Measurements from ENCODE around the gene PRR16.

PRR16 gene

DNA sequence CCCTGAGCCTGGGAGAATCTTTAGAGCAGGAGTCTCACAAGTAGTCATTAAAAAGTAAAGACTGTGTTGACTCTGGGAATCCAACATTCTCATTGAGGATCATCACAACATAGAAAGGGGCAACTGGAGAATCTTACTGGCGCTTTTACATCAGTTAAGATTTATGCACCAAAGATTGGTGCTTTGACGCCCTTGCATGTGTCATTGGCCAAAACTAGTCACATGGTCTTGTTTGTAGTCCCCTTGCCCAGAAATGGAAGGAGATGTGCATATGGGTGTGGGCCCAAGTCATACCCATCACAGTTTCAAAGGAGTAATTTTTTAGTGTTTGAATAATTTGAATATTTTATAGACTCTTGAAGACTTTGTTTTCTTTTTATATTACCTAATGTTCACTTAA lies 228.2 kb downstream of the PRR16 start:
- TF ChIP-seq TSHZ2 (CRISPR knock-in tag; IDR thresholded peaks at IDR 0.05), result no peak
- no peak for TF ChIP-seq ZNF70 (CRISPR knock-in tag; IDR thresholded peaks at IDR 0.05)
- no peak for TF ChIP-seq TCF4 (CRISPR knock-in tag; IDR thresholded peaks at IDR 0.05; ENCODE audit: borderline replicate concordance)
- no peak for TF ChIP-seq ZFP30 (CRISPR knock-in tag; IDR thresholded peaks at IDR 0.05)
- TF ChIP-seq ZC3H10 (CRISPR knock-in tag; IDR thresholded peaks at IDR 0.05), result no peak
- TF ChIP-seq TOX (CRISPR knock-in tag; IDR thresholded peaks at IDR 0.05; ENCODE audit: borderline replicate concordance), result no peak
- TF ChIP-seq BACH2 (CRISPR knock-in tag; IDR thresholded peaks at IDR 0.05; ENCODE audit: borderline replicate concordance), result no peak
- TF ChIP-seq, protein P1, sequence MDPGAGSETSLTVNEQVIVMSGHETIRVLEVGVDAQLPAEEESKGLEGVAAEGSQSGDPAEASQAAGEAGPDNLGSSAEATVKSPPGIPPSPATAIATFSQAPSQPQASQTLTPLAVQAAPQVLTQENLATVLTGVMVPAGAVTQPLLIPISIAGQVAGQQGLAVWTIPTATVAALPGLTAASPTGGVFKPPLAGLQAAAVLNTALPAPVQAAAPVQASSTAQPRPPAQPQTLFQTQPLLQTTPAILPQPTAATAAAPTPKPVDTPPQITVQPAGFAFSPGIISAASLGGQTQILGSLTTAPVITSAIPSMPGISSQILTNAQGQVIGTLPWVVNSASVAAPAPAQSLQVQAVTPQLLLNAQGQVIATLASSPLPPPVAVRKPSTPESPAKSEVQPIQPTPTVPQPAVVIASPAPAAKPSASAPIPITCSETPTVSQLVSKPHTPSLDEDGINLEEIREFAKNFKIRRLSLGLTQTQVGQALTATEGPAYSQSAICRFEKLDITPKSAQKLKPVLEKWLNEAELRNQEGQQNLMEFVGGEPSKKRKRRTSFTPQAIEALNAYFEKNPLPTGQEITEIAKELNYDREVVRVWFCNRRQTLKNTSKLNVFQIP (CRISPR knock-in tag; IDR thresholded peaks at IDR 0.05; ENCODE audit: borderline replicate concordance, low read depth), result no peak
- TF ChIP-seq RARB (CRISPR knock-in tag; IDR thresholded peaks at IDR 0.05), result no peak
- TF ChIP-seq, protein P2, sequence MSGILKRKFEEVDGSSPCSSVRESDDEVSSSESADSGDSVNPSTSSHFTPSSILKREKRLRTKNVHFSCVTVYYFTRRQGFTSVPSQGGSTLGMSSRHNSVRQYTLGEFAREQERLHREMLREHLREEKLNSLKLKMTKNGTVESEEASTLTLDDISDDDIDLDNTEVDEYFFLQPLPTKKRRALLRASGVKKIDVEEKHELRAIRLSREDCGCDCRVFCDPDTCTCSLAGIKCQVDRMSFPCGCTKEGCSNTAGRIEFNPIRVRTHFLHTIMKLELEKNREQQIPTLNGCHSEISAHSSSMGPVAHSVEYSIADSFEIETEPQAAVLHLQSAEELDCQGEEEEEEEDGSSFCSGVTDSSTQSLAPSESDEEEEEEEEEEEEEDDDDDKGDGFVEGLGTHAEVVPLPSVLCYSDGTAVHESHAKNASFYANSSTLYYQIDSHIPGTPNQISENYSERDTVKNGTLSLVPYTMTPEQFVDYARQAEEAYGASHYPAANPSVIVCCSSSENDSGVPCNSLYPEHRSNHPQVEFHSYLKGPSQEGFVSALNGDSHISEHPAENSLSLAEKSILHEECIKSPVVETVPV (CRISPR knock-in tag; IDR thresholded peaks at IDR 0.05), result no peak
- TF ChIP-seq GLIS3 (CRISPR knock-in tag; IDR thresholded peaks at IDR 0.05), result no peak
- TF ChIP-seq ARNTL (CRISPR knock-in tag; IDR thresholded peaks at IDR 0.05; ENCODE audit: borderline replicate concordance, low read depth), result no peak
- TF ChIP-seq CSDC2 (CRISPR knock-in tag; IDR thresholded peaks at IDR 0.05), result no peak
- TF ChIP-seq OSR1 (CRISPR knock-in tag; IDR thresholded peaks at IDR 0.05), result no peak
- TF ChIP-seq ZFP3 (CRISPR knock-in tag; IDR thresholded peaks at IDR 0.05), result no peak
- no peak for TF ChIP-seq ZNF565 (CRISPR knock-in tag; conservative IDR thresholded peaks at IDR 0.05; ENCODE audit: low read depth)
- no peak for TF ChIP-seq CREB5 (CRISPR knock-in tag; IDR thresholded peaks at IDR 0.05; ENCODE audit: low read depth)
- TF ChIP-seq, protein P3, sequence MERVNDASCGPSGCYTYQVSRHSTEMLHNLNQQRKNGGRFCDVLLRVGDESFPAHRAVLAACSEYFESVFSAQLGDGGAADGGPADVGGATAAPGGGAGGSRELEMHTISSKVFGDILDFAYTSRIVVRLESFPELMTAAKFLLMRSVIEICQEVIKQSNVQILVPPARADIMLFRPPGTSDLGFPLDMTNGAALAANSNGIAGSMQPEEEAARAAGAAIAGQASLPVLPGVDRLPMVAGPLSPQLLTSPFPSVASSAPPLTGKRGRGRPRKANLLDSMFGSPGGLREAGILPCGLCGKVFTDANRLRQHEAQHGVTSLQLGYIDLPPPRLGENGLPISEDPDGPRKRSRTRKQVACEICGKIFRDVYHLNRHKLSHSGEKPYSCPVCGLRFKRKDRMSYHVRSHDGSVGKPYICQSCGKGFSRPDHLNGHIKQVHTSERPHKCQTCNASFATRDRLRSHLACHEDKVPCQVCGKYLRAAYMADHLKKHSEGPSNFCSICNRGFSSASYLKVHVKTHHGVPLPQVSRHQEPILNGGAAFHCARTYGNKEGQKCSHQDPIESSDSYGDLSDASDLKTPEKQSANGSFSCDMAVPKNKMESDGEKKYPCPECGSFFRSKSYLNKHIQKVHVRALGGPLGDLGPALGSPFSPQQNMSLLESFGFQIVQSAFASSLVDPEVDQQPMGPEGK (CRISPR knock-in tag; IDR thresholded peaks at IDR 0.05; ENCODE audit: borderline replicate concordance), result no peak
- TF ChIP-seq ISL1 (CRISPR knock-in tag; IDR thresholded peaks at IDR 0.05), result no peak
- no peak for ATAC-seq

GRCh38 chr5:120695368-120695880 lies 231.3 kb downstream of the PRR16 start:
- TF ChIP-seq ZC3H10 (CRISPR knock-in tag; IDR thresholded peaks at IDR 0.05) (no peak), ISL1 (CRISPR knock-in tag; IDR thresholded peaks at IDR 0.05) (no peak), PPARA (CRISPR knock-in tag; IDR thresholded peaks at IDR 0.05; ENCODE audit: borderline replicate concordance) (no peak), CSDC2 (CRISPR knock-in tag; IDR thresholded peaks at IDR 0.05) (no peak), TSHZ2 (CRISPR knock-in tag; IDR thresholded peaks at IDR 0.05) (no peak), ZFP3 (CRISPR knock-in tag; IDR thresholded peaks at IDR 0.05) (no peak), TCF4 (CRISPR knock-in tag; IDR thresholded peaks at IDR 0.05; ENCODE audit: borderline replicate concordance) (no peak), RARB (CRISPR knock-in tag; IDR thresholded peaks at IDR 0.05) (no peak), ARNTL (CRISPR knock-in tag; IDR thresholded peaks at IDR 0.05; ENCODE audit: borderline replicate concordance, low read depth) (no peak), GLIS3 (CRISPR knock-in tag; IDR thresholded peaks at IDR 0.05) (no peak)
- TF ChIP-seq, protein P3 (CRISPR knock-in tag; IDR thresholded peaks at IDR 0.05; ENCODE audit: borderline replicate concordance), result no peak
- no peak for ATAC-seq
